B cell (primary cell): ENCODE measurements around the gene MLIP.

Experiments used
- EZH2 ChIP-seq: IDR thresholded peaks from 2 replicates; pipeline ENCODE4 v1.6.1; 2012; ENCODE audit warnings: borderline replicate concordance, low read depth, mild to moderate bottlenecking, moderate library complexity, low read length; ENCODE audit not compliant: insufficient read depth, poor library complexity, severe bottlenecking
- TF ChIP-seq, protein P1 (sequence below): fragments of 200-600 bp; IDR thresholded peaks from one replicate; pipeline ENCODE4 v1.8.0; 2022; ENCODE audit warnings: antibody characterized with exemption, mild to moderate bottlenecking

DNA sequence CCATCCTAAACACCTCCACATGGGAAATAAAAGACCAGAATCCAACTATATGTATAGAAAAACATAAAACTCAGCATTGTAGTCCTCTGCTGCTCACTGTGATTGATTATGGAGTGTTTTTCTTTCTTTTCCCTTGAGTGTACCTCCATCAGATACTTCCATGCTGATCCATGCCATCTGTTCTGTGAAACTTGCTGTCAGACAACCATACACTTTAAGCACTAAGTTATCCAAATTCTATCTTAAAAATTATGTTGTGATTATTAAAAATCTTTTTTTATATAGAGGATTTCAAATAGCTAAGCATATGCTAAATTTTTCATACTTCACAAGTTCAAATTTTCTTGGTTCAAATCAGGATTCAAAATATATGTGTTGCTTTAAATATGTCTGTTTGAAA lies 105.1 kb downstream of the MLIP start:
- TF ChIP-seq, protein P1, sequence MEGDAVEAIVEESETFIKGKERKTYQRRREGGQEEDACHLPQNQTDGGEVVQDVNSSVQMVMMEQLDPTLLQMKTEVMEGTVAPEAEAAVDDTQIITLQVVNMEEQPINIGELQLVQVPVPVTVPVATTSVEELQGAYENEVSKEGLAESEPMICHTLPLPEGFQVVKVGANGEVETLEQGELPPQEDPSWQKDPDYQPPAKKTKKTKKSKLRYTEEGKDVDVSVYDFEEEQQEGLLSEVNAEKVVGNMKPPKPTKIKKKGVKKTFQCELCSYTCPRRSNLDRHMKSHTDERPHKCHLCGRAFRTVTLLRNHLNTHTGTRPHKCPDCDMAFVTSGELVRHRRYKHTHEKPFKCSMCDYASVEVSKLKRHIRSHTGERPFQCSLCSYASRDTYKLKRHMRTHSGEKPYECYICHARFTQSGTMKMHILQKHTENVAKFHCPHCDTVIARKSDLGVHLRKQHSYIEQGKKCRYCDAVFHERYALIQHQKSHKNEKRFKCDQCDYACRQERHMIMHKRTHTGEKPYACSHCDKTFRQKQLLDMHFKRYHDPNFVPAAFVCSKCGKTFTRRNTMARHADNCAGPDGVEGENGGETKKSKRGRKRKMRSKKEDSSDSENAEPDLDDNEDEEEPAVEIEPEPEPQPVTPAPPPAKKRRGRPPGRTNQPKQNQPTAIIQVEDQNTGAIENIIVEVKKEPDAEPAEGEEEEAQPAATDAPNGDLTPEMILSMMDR = no peak
- no peak for TF ChIP-seq EZH2
